Left ventricle myocardium inferior (tissue), 1 donor: Measurements from ENCODE around the gene ELFN1. TPM values are rescaled to one million over a fixed set of nuclear protein-coding genes. Genes with fewer than 3 reads are reported as not detected.
A peak's percentile ranks its signal among the peaks of the same experiment; 100 is the strongest.

Experiments
- DNase-seq: peaks from one replicate; pipeline ENCODE4 v3.0.0-alpha.2; 2020
- H3K27ac ChIP-seq: fragments of 200-600 bp; replicated peaks from 2 replicates; pipeline ENCODE4 v1.8.0; 2021
- H3K27me3 ChIP-seq: fragments of 200-600 bp; 2 replicates; pipeline ENCODE4 v1.8.0; 2021; ENCODE audit warnings: low read depth
- H3K36me3 ChIP-seq: fragments of 200-600 bp; 2 replicates; pipeline ENCODE4 v1.8.0; 2021
- H3K4me1 ChIP-seq: fragments of 200-600 bp; 2 replicates; pipeline ENCODE4 v1.8.0; 2021
- H3K4me3 ChIP-seq: fragments of 200-600 bp; 2 replicates; pipeline ENCODE4 v1.8.0; 2021; ENCODE audit warnings: mild to moderate bottlenecking, moderate library complexity
- H3K9me3 ChIP-seq: fragments of 200-600 bp; replicated peaks from 2 replicates; pipeline ENCODE4 v1.8.0; 2021
- intact Hi-C: fragments of 100-400 bp; cut with micrococcal nuclease; formaldehyde crosslinking; loops from one replicate; pipeline ENCODE4 v1.11.0; 2022
- total RNA-seq: library from RNA; stranded (reverse); fragmentation: NEBNext Ultra II Directional; extraction: Animal tissue kit (Norgen Biotek cat#: 25700); gene quantifications from one replicate; pipeline ENCODE4 v1.2.1, GENCODE V29; 2021
- TF ChIP-seq, protein P1 (sequence below): fragments of 200-600 bp; IDR thresholded peaks from 2 replicates; pipeline ENCODE4 v1.8.0; 2021; ENCODE audit warnings: antibody characterized with exemption, mild to moderate bottlenecking, borderline replicate concordance
- donor health status: DM: no; HTN: yes; CAD: no; lungs with severe emphysema.

ELFN1 gene
- total RNA-seq, 1 donor from 2014 or later, result 10.5 TPM

DNA sequence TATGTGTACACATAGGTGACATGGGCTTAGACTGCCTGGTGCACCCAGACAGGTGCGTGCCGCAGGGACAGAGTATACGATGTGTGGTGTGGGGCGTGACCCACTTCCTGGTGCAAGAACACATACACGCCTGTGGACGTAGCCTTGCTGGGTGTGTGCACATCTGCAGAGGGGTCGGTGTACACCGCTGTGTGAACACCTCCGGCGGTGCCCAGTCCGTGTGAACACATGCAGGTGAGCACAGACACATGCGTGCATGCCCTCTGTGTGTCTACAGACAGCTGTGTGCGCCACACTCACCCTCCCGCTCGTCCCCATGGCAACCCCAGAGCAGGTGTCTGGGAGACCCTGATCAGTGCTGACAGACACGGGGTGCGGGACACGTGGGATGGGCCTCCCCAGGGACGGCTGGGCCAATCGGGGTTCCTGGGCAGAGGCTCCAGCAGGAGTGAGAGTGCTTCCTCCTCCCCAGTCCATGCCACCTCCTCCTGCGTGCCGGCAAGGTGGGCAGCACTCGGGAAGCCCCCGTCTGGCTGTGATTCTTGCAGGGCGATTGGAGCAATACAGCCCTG lies 23.4 kb downstream of the ELFN1 start:
- no peak overlapping the region for H3K4me3 ChIP-seq
- DNase-seq, result peak; percentile 12
- peaks cover 52% of the 10 kb centered on the region for H3K4me1 ChIP-seq
- TF ChIP-seq, protein P1, sequence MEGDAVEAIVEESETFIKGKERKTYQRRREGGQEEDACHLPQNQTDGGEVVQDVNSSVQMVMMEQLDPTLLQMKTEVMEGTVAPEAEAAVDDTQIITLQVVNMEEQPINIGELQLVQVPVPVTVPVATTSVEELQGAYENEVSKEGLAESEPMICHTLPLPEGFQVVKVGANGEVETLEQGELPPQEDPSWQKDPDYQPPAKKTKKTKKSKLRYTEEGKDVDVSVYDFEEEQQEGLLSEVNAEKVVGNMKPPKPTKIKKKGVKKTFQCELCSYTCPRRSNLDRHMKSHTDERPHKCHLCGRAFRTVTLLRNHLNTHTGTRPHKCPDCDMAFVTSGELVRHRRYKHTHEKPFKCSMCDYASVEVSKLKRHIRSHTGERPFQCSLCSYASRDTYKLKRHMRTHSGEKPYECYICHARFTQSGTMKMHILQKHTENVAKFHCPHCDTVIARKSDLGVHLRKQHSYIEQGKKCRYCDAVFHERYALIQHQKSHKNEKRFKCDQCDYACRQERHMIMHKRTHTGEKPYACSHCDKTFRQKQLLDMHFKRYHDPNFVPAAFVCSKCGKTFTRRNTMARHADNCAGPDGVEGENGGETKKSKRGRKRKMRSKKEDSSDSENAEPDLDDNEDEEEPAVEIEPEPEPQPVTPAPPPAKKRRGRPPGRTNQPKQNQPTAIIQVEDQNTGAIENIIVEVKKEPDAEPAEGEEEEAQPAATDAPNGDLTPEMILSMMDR, result no peak
- no peaks in the 10 kb centered on the region for H3K9me3 ChIP-seq
- intact Hi-C loops, result no loop called here
- H3K27ac ChIP-seq, result peak overlapping the region; percentile 24
- H3K36me3 ChIP-seq, result peaks cover 9% of the 10 kb centered on the region
- H3K27me3 ChIP-seq, result peaks cover 5% of the 10 kb centered on the region

DNA sequence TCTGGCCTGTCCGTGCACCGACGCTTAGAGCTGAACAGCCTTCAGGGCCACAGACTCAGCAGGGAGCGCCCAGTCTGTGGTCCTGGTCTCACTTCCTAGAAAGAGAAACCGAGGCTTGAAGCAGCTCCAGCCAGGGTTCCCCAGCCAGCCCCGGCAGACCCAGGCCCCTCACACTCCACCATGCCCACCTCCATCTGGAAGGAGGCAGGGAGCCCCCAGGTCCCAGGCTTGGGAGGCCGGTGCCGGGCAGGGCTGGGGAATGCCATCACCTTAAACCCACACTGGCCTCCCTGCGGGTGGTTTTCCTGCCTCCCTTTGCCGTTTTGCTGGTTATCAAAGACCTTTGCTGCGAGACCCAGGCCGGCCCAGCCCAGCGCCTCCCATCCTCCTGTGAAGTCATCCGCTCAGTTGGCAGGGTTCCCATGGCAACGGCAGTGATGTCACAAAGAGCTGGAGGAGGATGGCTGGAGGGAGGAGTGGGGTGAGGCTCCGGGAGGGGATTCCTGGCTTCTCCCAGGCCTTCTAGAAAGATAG lies 24.0 kb downstream of the ELFN1 start:
- peak overlapping the region; percentile 24 for H3K27ac ChIP-seq
- peaks cover 3% of the 10 kb centered on the region for H3K36me3 ChIP-seq
- no peak overlapping the region for H3K4me3 ChIP-seq
- DNase-seq, result peak; percentile 20
- peaks cover 52% of the 10 kb centered on the region for H3K4me1 ChIP-seq
- peaks cover 5% of the 10 kb centered on the region for H3K27me3 ChIP-seq
- TF ChIP-seq, protein P1, result no peak
- intact Hi-C loops, result no loop called here
- H3K9me3 ChIP-seq, result no peaks in the 10 kb centered on the region

DNA sequence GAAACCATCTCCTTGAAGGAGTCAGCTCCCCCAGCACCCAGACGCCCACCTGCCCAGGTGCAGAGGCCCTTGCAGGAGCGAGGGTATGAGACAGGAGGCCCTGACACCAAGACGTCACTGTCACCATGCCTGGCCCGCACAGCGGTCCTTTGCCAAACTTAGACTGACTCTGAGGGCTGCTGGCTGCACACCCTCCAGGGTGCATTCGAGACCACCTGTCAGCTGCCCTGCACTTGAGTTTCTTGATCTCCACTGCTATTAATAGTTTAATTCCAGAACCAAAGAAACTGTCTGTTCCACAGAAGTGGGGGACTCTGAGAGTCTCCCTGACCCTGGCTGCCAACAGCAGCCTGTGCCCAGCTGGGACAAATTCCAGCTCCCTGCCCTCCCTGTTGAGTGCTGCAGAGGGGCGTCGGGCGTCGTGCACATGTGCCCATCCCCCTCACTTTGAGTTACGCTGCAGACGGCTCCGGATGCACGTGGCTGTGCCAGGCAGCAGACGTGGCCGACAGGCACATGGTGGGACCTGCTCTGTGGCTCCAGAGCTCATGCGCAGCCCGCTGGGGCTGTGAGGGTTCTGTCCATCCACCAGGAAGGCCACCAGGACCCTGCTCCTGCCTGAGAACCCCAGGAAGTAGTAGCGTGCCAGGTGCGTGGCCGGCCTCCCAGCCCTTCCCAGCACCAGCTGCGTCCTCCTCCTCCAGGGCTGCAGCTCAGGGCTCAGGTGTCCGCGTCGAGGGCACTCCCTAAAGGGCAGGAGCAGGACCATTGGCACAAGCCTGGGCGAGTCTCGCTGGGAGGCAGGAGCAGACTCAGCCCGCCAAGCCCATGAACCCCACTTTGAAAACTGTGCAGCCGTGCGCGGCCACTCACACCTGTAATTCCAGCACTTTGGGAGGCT lies 24.8 kb downstream of the ELFN1 start:
- no peak overlapping the region for H3K4me3 ChIP-seq
- TF ChIP-seq, protein P1, result no peak
- no peaks in the 10 kb centered on the region for H3K36me3 ChIP-seq
- H3K27ac ChIP-seq, result peak overlapping the region; percentile 24
- H3K9me3 ChIP-seq, result no peaks in the 10 kb centered on the region
- DNase-seq, result peak; percentile 16
- peaks cover 5% of the 10 kb centered on the region for H3K27me3 ChIP-seq
- intact Hi-C loops, result no loop called here
- H3K4me1 ChIP-seq, result peaks cover 52% of the 10 kb centered on the region

DNA sequence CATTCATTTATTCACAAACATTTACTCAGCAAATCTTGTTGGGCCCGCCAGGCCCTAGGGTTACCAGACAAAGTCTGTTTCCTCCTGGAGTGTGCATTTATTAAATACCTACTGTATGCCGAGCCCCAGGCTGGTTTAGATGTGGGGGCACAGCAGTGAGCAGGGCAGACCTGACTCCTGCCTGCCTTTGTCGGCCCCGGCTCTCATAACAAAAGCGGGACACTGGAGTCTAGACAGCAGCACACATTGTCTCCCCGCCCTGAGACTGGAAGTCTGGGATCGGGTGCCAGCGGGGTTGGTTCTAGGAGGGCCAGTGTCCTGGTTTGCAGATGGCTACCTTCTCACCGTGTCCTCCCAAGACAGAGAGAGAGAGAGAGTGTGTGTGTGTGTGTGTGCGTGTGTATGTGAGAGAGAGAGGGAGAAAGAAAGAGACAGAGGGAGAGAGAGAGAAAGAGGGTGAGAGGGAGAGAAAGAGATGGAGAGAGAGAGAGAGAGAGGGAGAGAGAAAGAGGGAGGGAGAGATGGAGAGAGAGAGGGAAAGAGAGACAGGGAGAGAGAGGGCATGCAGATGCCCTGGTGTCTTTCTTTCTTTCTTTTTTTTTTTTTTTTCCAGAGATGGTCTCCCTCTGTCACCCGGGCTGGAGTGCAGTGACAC lies 25.9 kb downstream of the ELFN1 start:
- peaks cover 5% of the 10 kb centered on the region for H3K27me3 ChIP-seq
- DNase-seq, result no peak
- no peaks in the 10 kb centered on the region for H3K36me3 ChIP-seq
- H3K4me1 ChIP-seq, result peaks cover 52% of the 10 kb centered on the region
- TF ChIP-seq, protein P1, result no peak
- H3K4me3 ChIP-seq, result no peak overlapping the region
- intact Hi-C loops, result no loop called here
- H3K27ac ChIP-seq, result no peak overlapping the region
- H3K9me3 ChIP-seq, result no peaks in the 10 kb centered on the region

DNA sequence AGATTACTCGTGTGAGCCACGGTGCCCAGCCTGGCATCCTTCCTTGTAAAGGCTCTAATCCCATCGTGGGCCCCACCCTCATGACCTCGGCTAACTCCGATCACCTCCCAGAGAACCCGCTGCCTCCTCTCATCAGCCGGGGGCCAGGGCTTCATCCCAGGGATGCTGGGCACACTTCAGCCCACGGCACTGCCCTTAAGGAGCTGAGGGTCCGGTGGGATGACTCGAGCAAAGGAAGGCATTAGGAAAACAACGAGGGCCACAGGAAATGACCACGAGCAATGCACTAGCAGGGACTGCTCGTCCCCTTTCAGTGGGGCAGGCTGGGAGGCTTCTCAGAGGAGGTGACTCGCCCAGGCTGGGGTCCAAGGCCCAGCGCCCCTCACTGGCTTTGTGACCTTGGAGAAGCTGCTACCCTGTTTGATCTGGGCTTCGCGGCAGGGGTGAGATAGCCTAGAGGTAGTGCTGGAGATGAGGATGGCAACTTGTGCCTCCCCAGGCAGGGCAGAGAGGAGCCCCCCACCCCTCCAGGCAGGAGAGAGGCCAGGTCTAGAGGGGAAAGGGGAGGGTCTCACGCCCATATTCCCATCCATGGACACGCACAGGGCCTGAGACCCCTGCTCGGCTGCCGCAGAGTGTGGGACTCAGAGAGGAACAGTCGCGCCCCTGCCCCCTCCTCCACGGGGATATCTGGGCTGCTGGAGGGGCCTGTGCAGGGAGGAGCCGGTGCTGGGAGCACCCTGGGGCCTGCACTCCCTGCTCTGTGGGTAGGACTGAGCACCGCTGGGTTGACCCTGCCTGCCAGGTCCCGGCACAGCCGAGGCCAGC lies 26.8 kb downstream of the ELFN1 start:
- DNase-seq, result no peak
- Histone ChIP-seq H3K4me1 (peaks cover 44% of the 10 kb centered on the region), H3K4me3 (no peak overlapping the region), H3K27me3 (peaks cover 5% of the 10 kb centered on the region), H3K36me3 (no peaks in the 10 kb centered on the region), H3K9me3 (peaks cover 1% of the 10 kb centered on the region), H3K27ac (no peak overlapping the region)
- TF ChIP-seq, protein P1, result no peak
- intact Hi-C loops, result no loop called here
